Right lung (tissue), 5 donors: Measurements from ENCODE around the gene IRS2. TPM values are rescaled to one million over a fixed set of nuclear protein-coding genes. Genes with fewer than 3 reads are reported as not detected.

Experiments used
- DNase-seq, 2 donors: peaks; one replicate each; pipeline ENCODE4 v3.0.0-alpha.2; 2013
- polyA plus RNA-seq, 5 donors: library from polyadenylated mRNA; unstranded; fragments of 120-200 nt; gene quantifications; one replicate each; pipeline versions ENCODE4 v1.2.1 to v1.2.3, GENCODE V29; 2013; ENCODE audit warnings: inconsistent platforms in 1 of 5, low replicate concordance in 1 of 5; ENCODE audit not compliant: insufficient read length in 5 of 5, insufficient read depth in 1 of 5

Gene IRS2
- polyA plus RNA-seq, 5 donors, result 4.3 to 7.6 (median 6.8) TPM

GRCh38 chr13:109756778-109757177 lies 29.6 kb downstream of the IRS2 start:
- no peak for DNase-seq

- no peak for DNase-seq
Measured at GRCh38 chr13:109755997-109756396, 30.4 kb downstream of the IRS2 start.

GRCh38 chr13:109755551-109755950 lies 30.8 kb downstream of the IRS2 start:
- no peak for DNase-seq

- DNase-seq, result no peak
Measured at GRCh38 chr13:109751477-109751876, 34.9 kb downstream of the IRS2 start.

GRCh38 chr13:109750221-109750775 lies 36.1 kb downstream of the IRS2 start:
- no peak for DNase-seq

GRCh38 chr13:109749365-109749764 lies 37.0 kb downstream of the IRS2 start:
- DNase-seq, result no peak

GRCh38 chr13:109748677-109749076 lies 37.7 kb downstream of the IRS2 start:
- DNase-seq, result no peak

GRCh38 chr13:109747524-109747923 lies 38.9 kb downstream of the IRS2 start:
- no peak for DNase-seq

- DNase-seq, result no peak
Measured at GRCh38 chr13:109746364-109746763, 40.0 kb downstream of the IRS2 start.

- no peak for DNase-seq
Measured at GRCh38 chr13:109745702-109746101, 40.7 kb downstream of the IRS2 start.

GRCh38 chr13:109745060-109745459 lies 41.3 kb downstream of the IRS2 start:
- no peak for DNase-seq

- peak; percentile 85 to 88 for DNase-seq
Measured at GRCh38 chr13:109744512-109745051, 41.8 kb downstream of the IRS2 start.

GRCh38 chr13:109743706-109744453 lies 42.5 kb downstream of the IRS2 start:
- no peak for DNase-seq

GRCh38 chr13:109741966-109742365 lies 44.4 kb downstream of the IRS2 start:
- DNase-seq, result no peak

GRCh38 chr13:109740721-109741120 lies 45.7 kb downstream of the IRS2 start:
- DNase-seq, result no peak

GRCh38 chr13:109740121-109740520 lies 46.3 kb downstream of the IRS2 start:
- DNase-seq, result no peak

GRCh38 chr13:109738298-109738746 lies 48.1 kb downstream of the IRS2 start:
- DNase-seq, result no peak

- no peak for DNase-seq
Measured at GRCh38 chr13:109737606-109738005, 48.8 kb downstream of the IRS2 start.

- no peak for DNase-seq
Measured at GRCh38 chr13:109737046-109737573, 49.3 kb downstream of the IRS2 start.

- DNase-seq, result no peak
Measured at GRCh38 chr13:109735436-109735966, 50.9 kb downstream of the IRS2 start.

GRCh38 chr13:109734002-109734785 lies 52.2 kb downstream of the IRS2 start:
- no peak for DNase-seq

- DNase-seq, result no peak
Measured at GRCh38 chr13:109733550-109733949, 52.8 kb downstream of the IRS2 start.
